Endometrial microvascular endothelial cells (primary cell): Measurements from ENCODE around the gene MYRFL. TPM values are rescaled to one million over a fixed set of nuclear protein-coding genes. Genes with fewer than 3 reads are reported as not detected.
"Not testable (repeated sequence)": the region's sequence is repeated elsewhere in the genome, so short reads cannot be mapped to it uniquely, and the experiment has no call there.

Experiments used
- in situ Hi-C: cut with HindIII; loops from 2 replicates; pipeline ENCODE4 v1.10.0; 2017; ENCODE audit warnings: low sequenced_read_pairs, low pct_unique_long_range_greater_than_20kb; ENCODE audit errors: inconsistent ontology term
- total RNA-seq: library from RNA; depleted of rRNA; stranded (reverse); fragments of >200 nt; gene quantifications from one replicate; pipeline ENCODE4 v1.2.3, GENCODE V29; 2015; ENCODE audit errors: inconsistent ontology term

The MYRFL gene
- total RNA-seq, 1 donor from 2014 or later, result not detected

GRCh38 chr12:69837657-69838415 lies 12.8 kb downstream of the MYRFL start:
- in situ Hi-C loops, result no loop called here

- in situ Hi-C loops, result no loop called here
Observed at GRCh38 chr12:69840727-69841126, 15.7 kb downstream of the MYRFL start.

- in situ Hi-C loops, result no loop called here
Observed at GRCh38 chr12:69843608-69844007, 18.6 kb downstream of the MYRFL start.

- in situ Hi-C loops, result no loop called here
Observed at GRCh38 chr12:69844416-69844815, 19.4 kb downstream of the MYRFL start.

GRCh38 chr12:69844836-69845235 lies 19.8 kb downstream of the MYRFL start:
- in situ Hi-C loops, result no loop called here

GRCh38 chr12:69846976-69847375 lies 21.9 kb downstream of the MYRFL start:
- in situ Hi-C loops, result no loop called here

- in situ Hi-C loops, result no loop called here
Observed at GRCh38 chr12:69851976-69852375, 26.9 kb downstream of the MYRFL start.

- in situ Hi-C loops, result not testable (repeated sequence)
Observed at GRCh38 chr12:69853176-69853961, 28.3 kb downstream of the MYRFL start.

- in situ Hi-C loops, result no loop called here
Observed at GRCh38 chr12:69866698-69867097, 41.7 kb downstream of the MYRFL start.

- in situ Hi-C loops, result no loop called here
Observed at GRCh38 chr12:69868695-69869094, 43.7 kb downstream of the MYRFL start.

GRCh38 chr12:69872804-69873203 lies 47.8 kb downstream of the MYRFL start:
- in situ Hi-C loops, result no loop called here

- in situ Hi-C loops, result no loop called here
Observed at GRCh38 chr12:69873429-69873828, 48.4 kb downstream of the MYRFL start.

- in situ Hi-C loops, result loop anchor here (25.0 kb wide), 1 partner anchor 663 kb away; no protein-coding TSS in a partner anchor
Observed at GRCh38 chr12:69874606-69875005, 49.6 kb downstream of the MYRFL start.

- in situ Hi-C loops, result loop anchor here (25.0 kb wide), 1 partner anchor 662 kb away; no protein-coding TSS in a partner anchor
Observed at GRCh38 chr12:69875416-69875935, 50.4 kb downstream of the MYRFL start.

- in situ Hi-C loops, result loop anchor here (25.0 kb wide), 1 partner anchor 658 kb away; no protein-coding TSS in a partner anchor
Observed at GRCh38 chr12:69879007-69879960, 54.3 kb downstream of the MYRFL start.

- in situ Hi-C loops, result loop anchor here (25.0 kb wide), 1 partner anchor 657 kb away; no protein-coding TSS in a partner anchor
Observed at GRCh38 chr12:69880571-69880970, 55.5 kb downstream of the MYRFL start.

GRCh38 chr12:69881771-69882170 lies 56.7 kb downstream of the MYRFL start:
- in situ Hi-C loops, result loop anchor here (25.0 kb wide), 1 partner anchor 656 kb away; no protein-coding TSS in a partner anchor

- in situ Hi-C loops, result loop anchor here (25.0 kb wide), 1 partner anchor 653 kb away; no protein-coding TSS in a partner anchor
Observed at GRCh38 chr12:69884386-69884785, 59.4 kb downstream of the MYRFL start.
